HG02870 (cell line): ENCODE data around the gene SAT1.
"Not testable (repeated sequence)": the region's sequence is repeated elsewhere in the genome, so short reads cannot be mapped to it uniquely, and the experiment has no call there.

Source experiments
- ATAC-seq: cut with Tn5 transposase; IDR thresholded peaks from one replicate; pipeline ENCODE4 v1.9.1; 2021; ENCODE audit warnings: mild to moderate bottlenecking, moderate library complexity; ENCODE audit not compliant: unreplicated experiment

SAT1 gene

GRCh38 chrX:23782863-23783588 lies at the start of gene SAT1:
TSS of gene SAT1 (plus strand) at chrX:23783173. CDS start at chrX:23783352, 179 bp downstream.
- ATAC-seq, result peak; percentile 72

- ATAC-seq, result no peak
Observed at GRCh38 chrX:23736030-23736429, 46.9 kb upstream of the SAT1 start.

GRCh38 chrX:23737413-23737812 lies 45.6 kb upstream of the SAT1 start:
- no peak for ATAC-seq

GRCh38 chrX:23742174-23742696 lies 40.7 kb upstream of the SAT1 start:
- no peak for ATAC-seq

GRCh38 chrX:23742697-23743622 lies 40.0 kb upstream of the SAT1 start, which contains the start of gene ACOT9:
TSS of gene ACOT9 (minus strand) at chrX:23743276. CDS start at chrX:23743144, 132 bp downstream.
- peak; percentile 93 for ATAC-seq

DNA sequence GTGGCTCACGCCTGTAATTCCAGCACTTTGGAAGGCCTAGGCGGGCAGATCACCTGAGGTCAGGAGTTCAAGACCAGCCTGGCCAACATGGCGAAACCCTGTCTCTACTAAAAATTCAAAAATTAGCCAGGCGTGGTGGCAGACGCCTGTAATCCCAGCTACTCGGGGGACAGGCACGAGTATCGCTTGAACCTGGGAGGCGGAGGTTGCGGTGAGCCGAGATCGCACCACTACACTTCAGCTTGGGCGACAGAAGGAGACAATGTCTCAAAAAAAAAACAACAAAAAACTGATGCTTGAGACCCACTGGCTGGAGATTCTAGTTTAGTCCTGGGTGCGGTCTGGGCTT lies 39.4 kb upstream of the SAT1 start:
- ATAC-seq, result not testable (repeated sequence)

- ATAC-seq, result no peak
Observed at GRCh38 chrX:23745786-23746185, 37.2 kb upstream of the SAT1 start.

GRCh38 chrX:23749129-23749528 lies 33.8 kb upstream of the SAT1 start:
- no peak for ATAC-seq

GRCh38 chrX:23749576-23749975 lies 33.4 kb upstream of the SAT1 start:
- ATAC-seq, result no peak

DNA sequence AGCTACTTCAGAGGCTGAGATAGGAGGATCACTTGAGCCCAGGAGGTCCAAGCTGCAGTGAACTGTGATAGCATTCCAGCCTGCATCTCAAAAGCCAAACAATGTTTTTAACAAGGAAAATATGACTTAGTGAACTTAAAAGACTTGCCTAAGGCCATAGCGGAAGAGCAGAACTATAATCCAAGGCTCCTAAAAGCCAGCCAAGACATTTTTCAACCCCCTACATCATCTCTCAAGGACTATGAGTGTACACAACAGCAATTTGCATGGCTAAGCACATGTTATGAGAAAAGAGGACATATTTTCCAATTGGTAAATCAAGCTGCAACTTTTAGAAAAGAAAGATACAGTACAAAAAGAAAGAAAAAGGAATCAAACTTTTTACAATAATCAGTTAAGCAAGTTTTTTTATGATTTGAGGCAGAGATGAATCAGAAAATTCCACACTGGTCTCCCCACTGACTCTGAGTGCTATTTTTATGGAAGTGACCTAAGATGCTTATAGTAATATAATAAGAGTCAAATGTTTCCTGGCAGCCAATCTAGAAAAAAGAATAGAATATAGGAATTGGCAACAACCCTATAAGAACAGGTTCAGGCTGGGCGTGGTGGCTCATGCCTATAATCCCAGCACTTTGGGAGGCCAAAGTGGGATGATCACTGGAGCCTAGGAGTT lies 30.1 kb upstream of the SAT1 start:
- no peak for ATAC-seq

- no peak for ATAC-seq
Observed at GRCh38 chrX:23754664-23755063, 28.3 kb upstream of the SAT1 start.

DNA sequence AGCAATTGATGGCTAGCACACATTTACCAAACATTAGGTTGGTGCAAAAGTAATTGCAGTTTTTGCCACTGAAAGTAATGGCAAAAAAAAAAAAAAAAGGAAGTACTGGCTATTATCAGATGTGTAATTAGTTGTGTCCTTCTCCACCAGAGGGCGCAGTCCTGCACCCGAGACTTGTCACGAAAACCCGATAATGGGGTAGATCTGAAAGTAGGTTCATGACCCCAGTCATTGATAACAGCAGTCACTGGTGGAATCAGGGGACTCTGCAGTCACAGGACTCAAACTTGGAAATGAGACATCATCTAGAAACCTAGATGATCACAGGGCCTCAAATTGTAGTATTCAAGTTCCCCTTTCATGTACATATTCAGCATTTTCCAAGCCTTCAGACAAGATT lies 26.8 kb upstream of the SAT1 start:
- ATAC-seq, result peak; percentile 74

GRCh38 chrX:23759821-23760220 lies 23.2 kb upstream of the SAT1 start:
- ATAC-seq, result no peak

- ATAC-seq, result no peak
Observed at GRCh38 chrX:23764188-23764984, 18.6 kb upstream of the SAT1 start.

DNA sequence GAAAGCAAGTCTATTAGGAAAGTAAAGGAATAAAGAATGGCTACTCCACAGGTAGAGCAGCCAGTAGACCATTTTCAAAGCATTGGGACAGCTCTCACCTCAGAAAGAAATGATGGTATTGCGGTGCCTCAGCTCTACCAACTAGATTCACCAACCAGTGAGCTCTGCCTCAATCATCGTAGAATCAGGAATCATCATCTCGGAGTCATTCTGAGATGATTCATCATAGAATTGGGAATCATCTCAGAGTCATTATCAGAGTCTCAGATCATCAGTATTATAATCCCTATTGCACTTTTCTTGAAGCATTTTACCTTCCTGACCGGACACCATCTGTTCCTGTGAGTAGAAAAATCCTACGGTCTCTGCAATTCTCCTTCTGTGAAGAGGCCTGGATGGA lies 17.5 kb upstream of the SAT1 start:
- ATAC-seq, result no peak

GRCh38 chrX:23765868-23766267 lies 17.1 kb upstream of the SAT1 start:
- no peak for ATAC-seq

GRCh38 chrX:23766650-23767551 lies 16.1 kb upstream of the SAT1 start:
- no peak for ATAC-seq

DNA sequence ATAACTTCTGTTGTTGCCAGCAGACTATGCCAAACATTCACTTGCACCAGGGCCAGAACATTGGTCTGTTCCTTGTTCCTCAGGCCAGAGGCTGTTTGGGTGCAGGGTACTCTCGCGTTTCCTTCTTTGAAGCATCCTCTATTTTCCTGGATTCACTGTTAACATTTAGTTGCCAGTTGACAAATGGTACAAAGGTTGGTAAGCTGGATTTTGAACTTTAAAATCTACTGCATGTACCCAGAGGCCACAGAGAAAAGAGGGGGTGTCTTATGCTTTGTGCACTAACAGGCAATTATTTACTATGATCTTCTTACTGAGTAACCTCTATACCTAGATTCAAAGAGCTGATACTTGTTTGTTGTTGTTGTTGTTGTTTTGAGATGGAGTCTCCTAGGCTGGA lies 12.8 kb upstream of the SAT1 start:
- ATAC-seq, result no peak

DNA sequence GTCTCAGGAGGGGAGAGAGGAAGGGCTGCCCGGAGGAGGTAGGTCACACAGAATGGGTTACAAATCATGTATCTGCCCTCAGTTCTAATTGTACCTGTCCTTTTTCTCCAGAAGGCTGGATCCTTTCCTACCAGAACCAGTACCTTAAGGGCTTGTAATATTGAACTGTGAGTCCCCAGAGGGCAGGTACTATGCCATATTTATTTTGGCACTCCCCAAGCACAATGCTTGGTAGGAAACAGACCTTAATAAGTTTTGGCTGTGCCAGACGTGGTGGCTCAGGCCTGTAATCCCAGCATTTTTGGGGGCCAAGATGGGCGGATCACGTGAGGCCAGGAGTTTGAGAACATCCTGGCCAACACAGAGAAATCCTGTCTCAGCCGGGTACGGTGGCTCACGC lies 11.9 kb upstream of the SAT1 start:
- ATAC-seq, result not testable (repeated sequence)
